Brain microvascular endothelial cell (primary cell): ENCODE results near the gene RBMS3.

Experiments
- DNase-seq: peaks from one replicate; pipeline ENCODE4 v3.0.0-alpha.2; 2020
- H3K27ac ChIP-seq: fragments of 250-450 bp; sonication (Bioruptor Pico); 2 replicates; pipeline ENCODE4 v1.5.1; 2020; ENCODE audit warnings: mild to moderate bottlenecking, moderate library complexity
- H3K27me3 ChIP-seq: fragments of 250-450 bp; sonication (Bioruptor Pico); replicated peaks from 2 replicates; pipeline ENCODE4 v1.5.1; 2020; ENCODE audit warnings: mild to moderate bottlenecking
- H3K36me3 ChIP-seq: fragments of 250-450 bp; sonication (Bioruptor Pico); replicated peaks from 2 replicates; pipeline ENCODE4 v1.5.1; 2020; ENCODE audit warnings: mild to moderate bottlenecking
- H3K4me3 ChIP-seq: 2 replicates; pipeline ENCODE4 v1.5.1; 2011; ENCODE audit warnings: low read depth, mild to moderate bottlenecking, control low read depth, low read length, moderate library complexity
- in situ Hi-C: cut with HindIII; loops from 2 replicates; pipeline ENCODE4 v1.10.0; 2017; ENCODE audit warnings: low sequenced_read_pairs, low pct_ligation_motif_present
- TF ChIP-seq, protein P1 (sequence below): IDR thresholded peaks from 2 replicates; pipeline ENCODE4 v1.5.1; 2011; ENCODE audit warnings: low read depth, mild to moderate bottlenecking, moderate library complexity, low read length, control low read depth, inconsistent platforms; ENCODE audit errors: missing control alignments

Gene RBMS3

DNA sequence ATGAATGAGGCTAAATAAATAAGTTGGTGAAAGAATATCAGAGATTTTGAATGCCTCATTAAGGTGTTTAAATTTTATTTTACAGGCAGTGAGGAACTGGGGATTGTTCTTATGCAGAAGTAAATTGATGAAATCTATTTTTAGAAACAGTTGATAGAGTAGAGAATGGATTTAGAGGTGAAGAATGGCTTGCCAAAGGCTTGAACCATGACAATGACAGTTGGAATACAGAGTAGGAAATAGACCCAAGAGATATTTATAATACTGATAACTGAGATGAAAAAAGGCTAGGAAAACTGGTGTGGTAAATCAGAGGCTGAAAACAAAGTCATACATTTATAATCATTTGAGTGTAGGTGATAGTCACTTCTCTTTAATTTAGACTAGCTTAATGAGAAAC is 39.0 kb upstream of the RBMS3 start:
- H3K27me3 ChIP-seq, result no peaks in the 10 kb centered on the region
- no peak for DNase-seq
- no peaks in the 10 kb centered on the region for H3K36me3 ChIP-seq
- H3K4me3 ChIP-seq, result no peak overlapping the region
- in situ Hi-C loops, result no loop called here
- TF ChIP-seq, protein P1, sequence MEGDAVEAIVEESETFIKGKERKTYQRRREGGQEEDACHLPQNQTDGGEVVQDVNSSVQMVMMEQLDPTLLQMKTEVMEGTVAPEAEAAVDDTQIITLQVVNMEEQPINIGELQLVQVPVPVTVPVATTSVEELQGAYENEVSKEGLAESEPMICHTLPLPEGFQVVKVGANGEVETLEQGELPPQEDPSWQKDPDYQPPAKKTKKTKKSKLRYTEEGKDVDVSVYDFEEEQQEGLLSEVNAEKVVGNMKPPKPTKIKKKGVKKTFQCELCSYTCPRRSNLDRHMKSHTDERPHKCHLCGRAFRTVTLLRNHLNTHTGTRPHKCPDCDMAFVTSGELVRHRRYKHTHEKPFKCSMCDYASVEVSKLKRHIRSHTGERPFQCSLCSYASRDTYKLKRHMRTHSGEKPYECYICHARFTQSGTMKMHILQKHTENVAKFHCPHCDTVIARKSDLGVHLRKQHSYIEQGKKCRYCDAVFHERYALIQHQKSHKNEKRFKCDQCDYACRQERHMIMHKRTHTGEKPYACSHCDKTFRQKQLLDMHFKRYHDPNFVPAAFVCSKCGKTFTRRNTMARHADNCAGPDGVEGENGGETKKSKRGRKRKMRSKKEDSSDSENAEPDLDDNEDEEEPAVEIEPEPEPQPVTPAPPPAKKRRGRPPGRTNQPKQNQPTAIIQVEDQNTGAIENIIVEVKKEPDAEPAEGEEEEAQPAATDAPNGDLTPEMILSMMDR, result no peak
- H3K27ac ChIP-seq, result no peak overlapping the region

DNA sequence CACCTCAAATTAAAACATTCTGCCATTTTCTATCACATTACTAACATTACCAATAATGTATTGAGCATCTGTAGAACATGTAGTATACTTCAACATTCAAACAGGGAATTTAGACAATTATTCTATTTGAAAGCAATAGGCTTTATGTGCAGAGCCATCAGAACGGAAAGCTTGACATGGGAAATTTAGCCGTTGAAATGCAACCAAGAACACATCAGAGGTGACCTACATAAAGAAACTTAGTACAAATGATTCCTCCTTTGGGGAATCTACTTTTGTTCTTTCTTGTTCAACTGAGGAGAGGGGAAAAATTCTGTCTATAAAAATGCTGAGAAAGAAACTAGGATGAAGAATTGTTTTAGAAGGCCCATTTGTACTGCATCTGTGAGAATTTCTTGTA is 38.6 kb upstream of the RBMS3 start:
- in situ Hi-C loops, result no loop called here
- no peak overlapping the region for H3K27ac ChIP-seq
- H3K4me3 ChIP-seq, result no peak overlapping the region
- TF ChIP-seq, protein P1, result no peak
- no peaks in the 10 kb centered on the region for H3K36me3 ChIP-seq
- no peak for DNase-seq
- H3K27me3 ChIP-seq, result no peaks in the 10 kb centered on the region

DNA sequence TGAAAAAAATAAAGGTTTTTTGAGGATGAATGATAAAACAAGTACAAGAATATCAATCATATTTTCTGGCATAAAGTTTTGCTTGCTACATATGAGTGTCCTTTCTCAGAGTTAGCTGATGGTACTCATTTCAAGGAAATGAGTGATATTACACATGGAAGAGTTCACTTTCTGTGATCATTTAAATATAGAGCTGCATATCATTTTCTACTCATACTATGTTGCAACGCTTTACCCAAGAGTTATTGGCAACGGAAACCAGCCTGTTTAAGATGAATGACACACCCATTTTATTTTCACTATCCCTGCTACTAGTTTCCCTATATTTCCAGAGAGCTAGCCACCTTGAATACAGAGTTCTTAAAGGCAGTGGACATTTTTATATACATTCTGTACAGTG is 35.4 kb upstream of the RBMS3 start:
- H3K4me3 ChIP-seq, result no peak overlapping the region
- TF ChIP-seq, protein P1, result no peak
- no peak for DNase-seq
- no peak overlapping the region for H3K27ac ChIP-seq
- H3K36me3 ChIP-seq, result no peaks in the 10 kb centered on the region
- in situ Hi-C loops, result no loop called here
- no peaks in the 10 kb centered on the region for H3K27me3 ChIP-seq

DNA sequence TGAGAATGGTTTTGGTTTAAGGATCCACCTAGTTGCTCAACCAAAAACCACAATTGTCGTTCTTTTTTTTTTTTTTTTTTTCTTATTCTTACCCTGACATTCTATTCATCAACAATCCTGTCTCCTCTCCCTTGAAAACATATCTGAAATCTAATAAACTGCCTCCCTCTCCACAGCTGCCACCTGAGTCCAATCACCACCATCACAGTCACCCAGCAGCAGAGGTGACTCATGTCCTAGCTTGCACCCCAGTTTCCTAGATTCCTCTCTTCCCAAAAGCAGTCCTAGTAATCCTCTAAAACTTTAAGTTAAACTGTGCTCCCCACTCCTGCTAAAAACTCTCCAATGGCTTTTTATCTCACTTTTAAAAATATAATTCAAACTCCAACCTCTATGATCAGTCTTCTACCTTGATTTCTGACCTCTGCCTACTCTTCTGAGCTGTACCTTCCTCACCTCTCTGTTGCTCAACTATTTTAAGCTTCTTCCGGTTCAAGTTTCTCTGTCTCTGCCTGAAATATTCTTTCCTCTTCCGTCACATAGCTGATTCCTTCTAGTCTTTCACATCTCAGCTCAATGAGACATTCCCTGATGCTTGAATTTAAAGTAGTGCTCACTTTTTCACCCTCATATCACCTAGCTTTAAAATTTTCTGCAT is 33.7 kb upstream of the RBMS3 start:
- H3K36me3 ChIP-seq, result no peaks in the 10 kb centered on the region
- H3K27me3 ChIP-seq, result no peaks in the 10 kb centered on the region
- no peak overlapping the region for H3K4me3 ChIP-seq
- no peak for DNase-seq
- TF ChIP-seq, protein P1, result no peak
- H3K27ac ChIP-seq, result no peak overlapping the region
- in situ Hi-C loops, result no loop called here

DNA sequence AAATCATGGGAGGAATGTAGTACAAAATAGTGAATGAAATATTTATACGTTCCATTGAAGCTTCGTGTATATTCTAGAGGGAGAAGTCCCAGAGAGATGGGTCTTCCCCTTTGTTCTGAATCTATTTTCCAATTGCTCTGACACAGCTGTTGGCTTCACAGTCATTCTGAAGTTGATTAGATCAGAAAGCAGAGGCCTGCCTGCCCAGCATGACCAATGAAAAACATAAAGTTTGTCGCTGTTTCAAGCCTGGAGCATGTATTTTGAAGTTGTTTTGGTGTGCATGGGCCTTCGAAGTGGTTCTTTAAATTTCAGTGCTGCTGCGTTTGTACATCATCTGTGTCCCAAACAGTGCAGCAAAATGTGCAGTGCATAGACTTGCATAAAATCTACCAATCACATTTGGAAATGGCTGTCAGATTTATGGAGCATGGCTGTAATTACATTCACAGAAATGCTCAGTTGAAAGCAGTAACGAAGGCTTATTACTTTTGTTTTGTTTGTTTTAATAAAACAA is 31.0 kb upstream of the RBMS3 start:
- in situ Hi-C loops, result no loop called here
- no peaks in the 10 kb centered on the region for H3K36me3 ChIP-seq
- no peaks in the 10 kb centered on the region for H3K27me3 ChIP-seq
- no peak for DNase-seq
- no peak overlapping the region for H3K27ac ChIP-seq
- H3K4me3 ChIP-seq, result no peak overlapping the region
- TF ChIP-seq, protein P1, result no peak
